BE2C (cell line): Measurements from ENCODE around the gene PIGL.

ENCODE experiments used
- DNase-seq: peaks from one replicate; pipeline ENCODE4 v3.0.0-alpha.2; 2020
- H3K27me3 ChIP-seq: fragments of 250-450 bp; sonication (Bioruptor Pico); 2 replicates; pipeline ENCODE4 v1.5.1; 2020; ENCODE audit warnings: mild to moderate bottlenecking
- H3K36me3 ChIP-seq: fragments of 250-450 bp; sonication (Bioruptor Pico); 2 replicates; pipeline ENCODE4 v1.5.1; 2020; ENCODE audit warnings: mild to moderate bottlenecking
- H3K4me1 ChIP-seq: fragments of 250-450 bp; sonication (Bioruptor Pico); 2 replicates; pipeline ENCODE4 v1.5.1; 2020
- H3K4me3 ChIP-seq: 2 replicates; pipeline ENCODE4 v1.5.1; 2011; ENCODE audit warnings: low read depth, low read length
- H3K9me3 ChIP-seq: fragments of 250-450 bp; sonication (Bioruptor Pico); 2 replicates; pipeline ENCODE4 v1.5.1; 2020
- TF ChIP-seq, protein P1 (sequence below): IDR thresholded peaks from 2 replicates; pipeline ENCODE4 v1.5.1; 2012; ENCODE audit warnings: mild to moderate bottlenecking, low read depth, low read length

The PIGL gene

DNA sequence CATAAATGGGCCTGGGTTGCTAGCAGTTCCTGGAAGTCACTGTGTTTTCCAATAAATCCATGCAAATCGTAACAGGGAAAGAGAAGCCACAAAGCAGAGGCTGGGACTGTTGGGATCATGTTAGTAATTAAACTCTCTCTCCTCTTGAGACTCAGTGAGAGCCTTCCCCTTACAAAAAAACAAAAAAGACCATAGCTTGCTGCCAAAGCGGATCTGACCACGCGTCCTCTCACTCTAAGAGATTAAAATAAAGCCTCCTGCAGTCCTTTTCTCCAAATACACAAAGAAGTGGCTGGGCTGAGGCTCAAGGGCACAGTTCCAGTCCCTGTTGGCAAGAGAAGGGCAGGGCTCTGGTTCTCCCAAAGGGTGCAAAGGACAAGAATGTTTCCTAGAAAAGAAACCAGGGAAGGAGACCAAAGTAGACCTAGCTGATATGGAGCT is 38.5 kb downstream of the PIGL start:
- H3K27me3 ChIP-seq, result no peaks in the 10 kb centered on the region
- H3K9me3 ChIP-seq, result no peaks in the 10 kb centered on the region
- no peak overlapping the region for H3K4me3 ChIP-seq
- DNase-seq, result no peak
- TF ChIP-seq, protein P1, sequence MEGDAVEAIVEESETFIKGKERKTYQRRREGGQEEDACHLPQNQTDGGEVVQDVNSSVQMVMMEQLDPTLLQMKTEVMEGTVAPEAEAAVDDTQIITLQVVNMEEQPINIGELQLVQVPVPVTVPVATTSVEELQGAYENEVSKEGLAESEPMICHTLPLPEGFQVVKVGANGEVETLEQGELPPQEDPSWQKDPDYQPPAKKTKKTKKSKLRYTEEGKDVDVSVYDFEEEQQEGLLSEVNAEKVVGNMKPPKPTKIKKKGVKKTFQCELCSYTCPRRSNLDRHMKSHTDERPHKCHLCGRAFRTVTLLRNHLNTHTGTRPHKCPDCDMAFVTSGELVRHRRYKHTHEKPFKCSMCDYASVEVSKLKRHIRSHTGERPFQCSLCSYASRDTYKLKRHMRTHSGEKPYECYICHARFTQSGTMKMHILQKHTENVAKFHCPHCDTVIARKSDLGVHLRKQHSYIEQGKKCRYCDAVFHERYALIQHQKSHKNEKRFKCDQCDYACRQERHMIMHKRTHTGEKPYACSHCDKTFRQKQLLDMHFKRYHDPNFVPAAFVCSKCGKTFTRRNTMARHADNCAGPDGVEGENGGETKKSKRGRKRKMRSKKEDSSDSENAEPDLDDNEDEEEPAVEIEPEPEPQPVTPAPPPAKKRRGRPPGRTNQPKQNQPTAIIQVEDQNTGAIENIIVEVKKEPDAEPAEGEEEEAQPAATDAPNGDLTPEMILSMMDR, result no peak
- no peaks in the 10 kb centered on the region for H3K36me3 ChIP-seq
- no peaks in the 10 kb centered on the region for H3K4me1 ChIP-seq

DNA sequence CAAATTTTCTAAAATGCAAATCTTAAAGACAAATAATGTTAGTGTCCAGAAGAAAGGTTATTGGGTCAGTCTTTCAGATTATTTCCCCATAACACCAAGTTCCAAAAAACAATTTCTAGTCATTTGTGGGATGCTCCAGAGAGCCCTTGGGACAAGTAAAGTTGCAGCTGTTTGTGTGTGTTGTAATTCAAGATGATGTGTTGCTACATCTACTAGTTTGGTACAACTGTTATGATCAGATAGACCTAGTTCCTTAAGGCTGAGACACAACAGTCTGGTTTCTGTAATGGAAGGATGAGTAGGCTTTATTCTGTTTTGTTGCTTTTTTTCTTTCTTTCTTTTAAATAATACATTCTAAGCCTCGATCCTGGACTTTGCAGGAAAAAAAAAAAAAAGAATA is 41.9 kb downstream of the PIGL start:
- Histone ChIP-seq H3K4me3 (no peak overlapping the region), H3K4me1 (no peaks in the 10 kb centered on the region), H3K27me3 (no peaks in the 10 kb centered on the region), H3K9me3 (no peaks in the 10 kb centered on the region), H3K36me3 (no peaks in the 10 kb centered on the region)
- DNase-seq, result no peak
- TF ChIP-seq, protein P1, result no peak

DNA sequence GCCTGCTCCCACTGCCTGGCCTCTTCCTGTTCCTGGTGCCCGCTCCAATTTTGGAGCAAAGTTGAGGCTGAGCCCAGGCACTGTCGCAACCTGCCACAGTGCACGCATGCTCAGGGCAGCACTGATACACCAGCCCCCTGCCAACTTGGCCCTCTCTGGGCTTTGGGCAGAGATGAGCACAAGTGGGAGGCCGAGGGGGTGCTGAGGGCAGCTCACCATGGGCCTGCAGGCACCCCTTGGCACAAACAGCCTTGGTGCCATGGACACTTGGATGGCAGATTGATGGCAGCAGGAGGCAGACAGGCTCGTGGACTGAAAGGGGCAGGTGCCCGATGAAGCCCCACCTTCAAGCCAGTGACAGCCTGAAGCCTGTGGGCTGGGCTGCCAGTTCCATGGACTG is 42.9 kb downstream of the PIGL start:
- Histone ChIP-seq H3K4me3 (no peak overlapping the region), H3K9me3 (no peaks in the 10 kb centered on the region), H3K36me3 (no peaks in the 10 kb centered on the region), H3K27me3 (no peaks in the 10 kb centered on the region), H3K4me1 (no peaks in the 10 kb centered on the region)
- TF ChIP-seq, protein P1, result no peak
- DNase-seq, result no peak

DNA sequence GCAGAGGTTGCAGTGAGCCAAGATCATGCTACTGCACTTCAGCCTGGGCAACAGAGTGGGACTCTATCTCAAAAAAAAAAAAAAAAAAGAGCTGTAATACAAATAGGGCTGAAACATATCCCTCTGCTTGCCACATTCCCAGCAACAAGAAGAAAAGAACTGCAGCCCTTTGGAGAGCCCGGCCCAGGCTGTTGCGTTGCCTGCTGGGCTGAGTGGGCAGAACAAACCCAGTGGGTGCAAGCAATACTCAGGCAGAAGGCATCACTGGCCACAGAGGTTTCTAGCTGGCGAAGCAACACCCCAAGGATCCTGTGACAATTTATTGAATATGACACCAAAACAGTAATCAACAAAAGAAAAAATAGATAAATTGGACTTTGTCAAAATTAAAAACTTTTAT is 44.0 kb downstream of the PIGL start:
- Histone ChIP-seq H3K4me1 (no peaks in the 10 kb centered on the region), H3K4me3 (no peak overlapping the region), H3K27me3 (no peaks in the 10 kb centered on the region), H3K36me3 (no peaks in the 10 kb centered on the region), H3K9me3 (no peaks in the 10 kb centered on the region)
- no peak for DNase-seq
- TF ChIP-seq, protein P1, result no peak

DNA sequence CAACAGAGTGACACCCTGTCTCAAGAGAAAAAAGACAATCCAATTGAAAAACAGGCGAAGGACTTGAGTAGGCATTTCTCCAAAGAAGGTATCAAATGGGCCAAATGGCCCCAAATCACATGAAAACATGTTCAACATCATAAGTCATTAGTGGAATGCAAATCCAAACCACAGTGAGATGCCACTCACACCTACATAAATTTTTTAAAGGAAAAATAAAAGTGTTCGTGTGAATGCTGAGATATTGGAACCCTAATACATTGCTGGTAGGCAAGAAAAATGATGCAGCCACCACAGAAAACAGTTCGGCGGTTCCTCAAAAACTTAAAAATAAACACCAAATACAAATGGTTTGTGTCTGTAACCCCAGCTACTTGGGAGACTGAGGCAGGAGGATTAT is 45.2 kb downstream of the PIGL start:
- H3K27me3 ChIP-seq, result no peaks in the 10 kb centered on the region
- no peak for DNase-seq
- no peaks in the 10 kb centered on the region for H3K4me1 ChIP-seq
- no peaks in the 10 kb centered on the region for H3K9me3 ChIP-seq
- no peaks in the 10 kb centered on the region for H3K36me3 ChIP-seq
- TF ChIP-seq, protein P1, result no peak
- H3K4me3 ChIP-seq, result no peak overlapping the region

DNA sequence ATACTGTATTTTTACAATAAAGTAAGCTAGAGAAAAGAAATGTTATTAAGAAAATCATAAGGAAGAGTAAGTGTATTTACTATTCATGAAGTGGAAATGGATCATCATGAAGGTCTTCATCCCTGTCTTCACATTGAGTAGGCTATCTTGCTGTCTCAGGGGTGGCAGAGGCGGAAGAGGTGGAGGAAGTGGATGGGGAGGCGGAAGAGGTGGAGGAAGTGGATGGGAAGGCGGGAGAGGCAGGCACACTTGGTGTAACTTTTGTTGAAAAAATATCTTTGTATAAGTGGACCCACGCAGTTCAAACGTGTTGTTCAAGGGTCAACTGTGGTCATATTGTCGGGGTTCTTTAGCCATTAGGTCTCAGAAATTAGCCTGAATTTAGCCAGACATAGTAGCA is 50.2 kb downstream of the PIGL start:
- Histone ChIP-seq H3K9me3 (no peaks in the 10 kb centered on the region), H3K4me3 (no peak overlapping the region), H3K27me3 (no peaks in the 10 kb centered on the region), H3K36me3 (no peaks in the 10 kb centered on the region), H3K4me1 (no peaks in the 10 kb centered on the region)
- no peak for DNase-seq
- TF ChIP-seq, protein P1, result no peak
